ENCODE measurements around the gene RPS26. TPM values are rescaled to one million over a fixed set of nuclear protein-coding genes. Genes with fewer than 3 reads are reported as not detected.
"Not testable (repeated sequence)": the region's sequence is repeated elsewhere in the genome, so short reads cannot be mapped to it uniquely, and the experiment has no call there.

The RPS26 gene
- total and polyA plus RNA-seq, 2 of the 13 experiments (the other 11 are each of a cell fraction or from before 2014, with no cell fraction given): 150 to 421 TPM

DNA sequence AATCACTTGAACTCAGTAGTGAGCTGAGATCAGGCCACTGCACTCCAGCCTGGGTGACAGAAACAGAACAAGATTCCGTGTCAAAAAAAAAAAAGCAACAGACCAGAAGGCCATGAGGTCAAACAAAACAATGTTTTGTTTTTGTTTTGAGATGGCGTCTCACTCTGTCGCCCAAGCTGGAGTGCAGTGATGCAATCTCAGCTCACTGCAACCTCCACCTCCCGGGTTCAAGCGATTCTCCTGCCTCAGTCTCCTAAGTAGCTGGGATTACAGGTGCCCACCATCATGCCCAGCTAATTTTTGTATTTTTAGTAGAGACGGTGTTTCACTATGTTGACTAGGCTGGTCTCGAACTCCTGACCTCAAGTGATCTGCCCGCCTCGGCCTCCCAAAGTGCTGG is 36.2 kb downstream of the RPS26 start:
- Histone ChIP-seq H3K4me1 (ENCODE audit: insufficient read depth, low read length) (peaks cover 49% of the 10 kb centered on the region), H3K79me2 (ENCODE audit: insufficient read depth, low read length) (peaks cover 20% of the 10 kb centered on the region)
- H3K27ac ChIP-seq (ENCODE audit: extremely low read length, insufficient read depth, low read length); H3K9ac ChIP-seq (ENCODE audit: insufficient read depth, low read depth, low read length); H4K20me1 ChIP-seq (ENCODE audit: insufficient read depth, low read length); H3K27me3 ChIP-seq (ENCODE audit: control insufficient read depth in 1 of 2, insufficient read depth in 2 of 2, low read length in 2 of 2); H3K4me3 ChIP-seq (replicated peaks in 1 of 3; ENCODE audit: insufficient read depth in 1 of 3, low read depth in 2 of 3, low read length in 3 of 3); FAIRE-seq; H2AFZ ChIP-seq (ENCODE audit: low read length); H3K4me2 ChIP-seq (ENCODE audit: low read depth, low read length); H3K36me3 ChIP-seq (replicated peaks in 1 of 2; ENCODE audit: control insufficient read depth in 1 of 2, insufficient read depth in 2 of 2, low read length in 2 of 2); in situ Hi-C loops (cut with HindIII; ENCODE audit: extremely low pct_ligation_motif_present, low pct_unique_long_range_greater_than_20kb); DNase-seq (ENCODE audit: low spot score); H3K9me3 ChIP-seq (ENCODE audit: low read length); ATAC-seq; BruUV-seq (replicated peaks); TF ChIP-seq SOX6 (IDR thresholded peaks at IDR 0.05): not testable (repeated sequence)
- 33% methylated on average over 9 of the region's 9 CpGs for WGBS (ENCODE audit: low lambda C conversion rate)
- TF ChIP-seq SOX6 (CRISPR knock-in tag; IDR thresholded peaks at IDR 0.05): peak; percentile 37
- peak; percentile 50 for TF ChIP-seq CEBPG (CRISPR knock-in tag; IDR thresholded peaks at IDR 0.05)
- ChIA-PET CTCF (ENCODE audit: low intra/inter-chr PET ratio, low total read pairs) (interaction anchor here (1.4 kb wide), 1 partner anchor 38 kb away, joined by 4 read pairs; the partner anchor contains the start of gene RPL41), POLR2A (interaction anchor here (1.6 to 10.2 kb wide), 2 partner anchors 25 to 71 kb away, joined by 5 to 279 read pairs; partner anchors contain the start of gene PA2G4)
- intact Hi-C loops (cut with micrococcal nuclease; ENCODE audit: unreplicated experiment): loop anchor here (2.0 kb wide), 1 partner anchor 31 kb away; no protein-coding TSS in a partner anchor

DNA sequence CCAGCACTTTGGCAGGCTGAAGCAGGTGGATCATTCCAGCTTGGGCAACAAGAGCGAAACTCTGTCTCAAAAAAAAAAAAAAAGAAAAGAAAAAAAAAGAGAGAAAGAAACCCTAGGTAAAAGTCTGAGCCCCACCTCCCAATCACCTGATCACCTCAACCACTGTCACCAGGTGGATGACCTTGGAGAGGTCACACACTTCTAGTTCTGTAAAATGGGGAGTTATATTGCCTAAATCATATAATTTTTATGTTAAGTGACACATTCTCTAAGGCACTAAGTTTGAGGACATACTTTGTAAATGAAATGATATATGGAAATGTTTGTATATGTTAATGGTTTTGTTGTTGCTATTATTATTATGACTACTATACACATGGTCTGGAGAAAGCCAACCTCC is 36.7 kb downstream of the RPS26 start:
- H2AFZ ChIP-seq (ENCODE audit: low read length): no peak overlapping the region
- peak overlapping the region; percentile 98 for H3K4me2 ChIP-seq (ENCODE audit: low read depth, low read length)
- peaks cover 24% of the 10 kb centered on the region for H3K79me2 ChIP-seq (ENCODE audit: insufficient read depth, low read length)
- no peaks in the 10 kb centered on the region; a peak in 1 of 5 replicates for H3K27me3 ChIP-seq (ENCODE audit: control insufficient read depth in 1 of 2, insufficient read depth in 2 of 2, low read length in 2 of 2)
- peak overlapping the region; percentile 99 for H3K27ac ChIP-seq (ENCODE audit: extremely low read length, insufficient read depth, low read length)
- peaks cover under 1 to 6% of the 10 kb centered on the region in 2 experiments; a peak in 4 of 5 replicates for H3K36me3 ChIP-seq (replicated peaks in 1 of 2; ENCODE audit: control insufficient read depth in 1 of 2, insufficient read depth in 2 of 2, low read length in 2 of 2)
- H3K9me3 ChIP-seq (ENCODE audit: low read length): no peaks in the 10 kb centered on the region
- H3K9ac ChIP-seq (ENCODE audit: insufficient read depth, low read depth, low read length): peak overlapping the region; percentile 96
- WGBS (ENCODE audit: low lambda C conversion rate): 96% methylated on average over 1 of the region's 1 CpG
- ChIA-PET CTCF (ENCODE audit: low intra/inter-chr PET ratio, low total read pairs) (interaction anchor here (1.4 to 1.5 kb wide), 2 partner anchors 31 to 38 kb away, joined by 4 to 10 read pairs; partner anchors contain the start of gene RPL41), POLR2A (interaction anchor here (0.9 to 10.2 kb wide), 10 partner anchors 8 to 238 kb away, joined by 3 to 279 read pairs (median 5); partner anchors contain the start of genes CNPY2, ESYT1, PA2G4 and RPL41)
- intact Hi-C loops (cut with micrococcal nuclease; ENCODE audit: unreplicated experiment): loop anchor here (2.0 kb wide), 1 partner anchor 32 kb away; no protein-coding TSS in a partner anchor
- no peaks in the 10 kb centered on the region for H4K20me1 ChIP-seq (ENCODE audit: insufficient read depth, low read length)
- FAIRE-seq (no peak), ATAC-seq (no peak), DNase-seq (ENCODE audit: low spot score) (no peak)
- peak overlapping the region; percentile 89 to 96 (median 91); a peak in 4 of 6 replicates for H3K4me3 ChIP-seq (replicated peaks in 1 of 3; ENCODE audit: insufficient read depth in 1 of 3, low read depth in 2 of 3, low read length in 3 of 3)
- no TSS peak for BruUV-seq (replicated peaks)
- peaks cover 49% of the 10 kb centered on the region for H3K4me1 ChIP-seq (ENCODE audit: insufficient read depth, low read length)
- in situ Hi-C loops (cut with HindIII; ENCODE audit: extremely low pct_ligation_motif_present, low pct_unique_long_range_greater_than_20kb): no loop called here
- TF ChIP-seq PHF21A (CRISPR knock-in tag; IDR thresholded peaks at IDR 0.05): no peak
- TF ChIP-seq, protein P1, sequence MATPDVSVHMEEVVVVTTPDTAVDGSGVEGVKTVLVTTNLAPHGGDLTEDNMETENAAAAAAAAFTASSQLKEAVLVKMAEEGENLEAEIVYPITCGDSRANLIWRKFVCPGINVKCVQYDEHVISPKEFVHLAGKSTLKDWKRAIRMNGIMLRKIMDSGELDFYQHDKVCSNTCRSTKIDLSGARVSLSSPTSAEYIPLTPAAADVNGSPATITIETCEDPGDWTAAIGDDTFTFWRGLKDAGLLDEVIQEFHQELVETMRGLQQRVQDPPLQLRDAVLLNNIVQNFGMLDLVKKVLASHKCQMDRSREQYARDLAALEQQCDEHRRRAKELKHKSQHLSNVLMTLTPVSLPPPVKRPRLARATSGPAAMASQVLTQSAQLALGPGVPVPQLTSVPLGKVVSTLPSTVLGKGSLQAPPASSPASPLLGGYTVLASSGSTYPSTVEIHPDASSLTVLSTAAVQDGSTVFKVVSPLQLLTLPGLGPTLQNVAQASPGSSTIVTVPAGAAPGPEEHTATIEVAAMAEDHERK (CRISPR knock-in tag; IDR thresholded peaks at IDR 0.05; ENCODE audit: low read depth): no peak
- TF ChIP-seq ESRRA (CRISPR knock-in tag; IDR thresholded peaks at IDR 0.05; ENCODE audit: low read depth): peak; percentile 70
- no peak for TF ChIP-seq SSRP1 (CRISPR knock-in tag; IDR thresholded peaks at IDR 0.05)
- TF ChIP-seq, protein P2, sequence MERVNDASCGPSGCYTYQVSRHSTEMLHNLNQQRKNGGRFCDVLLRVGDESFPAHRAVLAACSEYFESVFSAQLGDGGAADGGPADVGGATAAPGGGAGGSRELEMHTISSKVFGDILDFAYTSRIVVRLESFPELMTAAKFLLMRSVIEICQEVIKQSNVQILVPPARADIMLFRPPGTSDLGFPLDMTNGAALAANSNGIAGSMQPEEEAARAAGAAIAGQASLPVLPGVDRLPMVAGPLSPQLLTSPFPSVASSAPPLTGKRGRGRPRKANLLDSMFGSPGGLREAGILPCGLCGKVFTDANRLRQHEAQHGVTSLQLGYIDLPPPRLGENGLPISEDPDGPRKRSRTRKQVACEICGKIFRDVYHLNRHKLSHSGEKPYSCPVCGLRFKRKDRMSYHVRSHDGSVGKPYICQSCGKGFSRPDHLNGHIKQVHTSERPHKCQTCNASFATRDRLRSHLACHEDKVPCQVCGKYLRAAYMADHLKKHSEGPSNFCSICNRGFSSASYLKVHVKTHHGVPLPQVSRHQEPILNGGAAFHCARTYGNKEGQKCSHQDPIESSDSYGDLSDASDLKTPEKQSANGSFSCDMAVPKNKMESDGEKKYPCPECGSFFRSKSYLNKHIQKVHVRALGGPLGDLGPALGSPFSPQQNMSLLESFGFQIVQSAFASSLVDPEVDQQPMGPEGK (CRISPR knock-in tag; IDR thresholded peaks at IDR 0.05): no peak
- TF ChIP-seq CREB1 (IDR thresholded peaks at IDR 0.05): no peak
- 0 out of 2 replicates have a peak, but pooled peaks have one; percentile 25 for TF ChIP-seq CREB1 (CRISPR knock-in tag; IDR thresholded peaks at IDR 0.05)
- TF ChIP-seq, protein P3, sequence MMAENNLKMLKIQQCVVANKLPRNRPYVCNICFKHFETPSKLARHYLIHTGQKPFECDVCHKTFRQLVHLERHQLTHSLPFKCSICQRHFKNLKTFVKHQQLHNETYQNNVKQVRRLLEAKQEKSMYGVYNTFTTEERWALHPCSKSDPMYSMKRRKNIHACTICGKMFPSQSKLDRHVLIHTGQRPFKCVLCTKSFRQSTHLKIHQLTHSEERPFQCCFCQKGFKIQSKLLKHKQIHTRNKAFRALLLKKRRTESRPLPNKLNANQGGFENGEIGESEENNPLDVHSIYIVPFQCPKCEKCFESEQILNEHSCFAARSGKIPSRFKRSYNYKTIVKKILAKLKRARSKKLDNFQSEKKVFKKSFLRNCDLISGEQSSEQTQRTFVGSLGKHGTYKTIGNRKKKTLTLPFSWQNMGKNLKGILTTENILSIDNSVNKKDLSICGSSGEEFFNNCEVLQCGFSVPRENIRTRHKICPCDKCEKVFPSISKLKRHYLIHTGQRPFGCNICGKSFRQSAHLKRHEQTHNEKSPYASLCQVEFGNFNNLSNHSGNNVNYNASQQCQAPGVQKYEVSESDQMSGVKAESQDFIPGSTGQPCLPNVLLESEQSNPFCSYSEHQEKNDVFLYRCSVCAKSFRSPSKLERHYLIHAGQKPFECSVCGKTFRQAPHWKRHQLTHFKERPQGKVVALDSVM (CRISPR knock-in tag; IDR thresholded peaks at IDR 0.05): no peak
- peak; percentile 64 for TF ChIP-seq ZNF629 (CRISPR knock-in tag; conservative IDR thresholded peaks at IDR 0.05)
- no peak for TF ChIP-seq MZF1 (CRISPR knock-in tag; IDR thresholded peaks at IDR 0.05; ENCODE audit: borderline replicate concordance)
